Measurements from ENCODE around the gene EFNA2. TPM values are rescaled to one million over a fixed set of nuclear protein-coding genes. Genes with fewer than 3 reads are reported as not detected.
"Not testable (repeated sequence)": the region's sequence is repeated elsewhere in the genome, so short reads cannot be mapped to it uniquely, and the experiment has no call there.

Gene EFNA2
- total and polyA plus RNA-seq, 2 of the 8 experiments (the other 6 are each of a cell fraction or from before 2014, with no cell fraction given) = 4.0 to 7.0 TPM

DNA sequence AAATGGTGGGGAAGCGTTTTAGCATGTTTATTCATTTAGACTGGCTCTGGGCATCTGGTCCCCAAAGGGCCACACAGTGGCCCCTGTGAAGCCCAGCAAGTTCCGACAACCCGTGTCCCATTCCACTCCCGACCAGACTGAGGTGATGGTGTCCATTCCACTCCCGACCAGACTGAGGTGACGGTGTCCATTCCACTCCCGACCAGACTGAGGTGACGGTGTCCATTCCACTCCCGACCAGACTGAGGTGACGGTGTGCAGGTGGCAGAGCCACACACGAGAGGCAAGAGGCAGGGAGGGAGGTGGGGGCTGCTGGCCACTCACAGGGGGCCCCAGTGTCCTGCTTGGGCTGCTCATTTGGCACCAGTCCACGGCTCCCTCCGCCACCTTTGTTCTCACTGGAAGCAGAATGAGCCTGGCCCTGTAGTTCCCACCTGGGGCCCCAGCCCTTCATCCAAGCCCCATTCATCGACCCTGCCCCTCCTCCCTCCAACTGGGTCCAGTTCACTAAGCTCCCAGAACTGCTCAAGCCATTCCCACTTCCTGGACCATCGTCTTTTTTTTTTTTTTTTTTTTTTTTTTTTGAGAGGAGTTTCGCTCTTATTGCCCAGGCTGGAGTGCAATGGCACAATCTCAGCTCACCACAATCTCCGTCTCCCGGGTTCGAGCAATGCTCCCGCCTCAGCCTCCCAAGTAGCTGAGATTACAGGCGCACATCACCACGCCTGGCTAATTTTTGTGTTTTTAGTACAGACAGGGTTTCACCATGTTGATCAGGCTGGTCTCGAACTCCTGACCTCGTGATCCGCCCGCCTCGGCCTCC, 39.2 kb upstream of the EFNA2 start:
- not testable (repeated sequence) for H2BK15ac ChIP-seq (ENCODE audit: low read length); H3K14ac ChIP-seq (ENCODE audit: insufficient read length); H2AFZ ChIP-seq (ENCODE audit: low read length); H2BK20ac ChIP-seq (ENCODE audit: low read length); H3K4me3 ChIP-seq (ENCODE audit: extremely low read depth in 1 of 4, insufficient read depth in 2 of 4, low read depth in 3 of 4, low read length in 4 of 4); H3K27me3 ChIP-seq (replicated peaks in 1 of 4; ENCODE audit: control insufficient read depth in 3 of 4, extremely low read depth in 1 of 4, insufficient read depth in 3 of 4, low read length in 3 of 4); H3K23me2 ChIP-seq (ENCODE audit: low read depth, low read length); H3K36me3 ChIP-seq (ENCODE audit: control insufficient read depth in 2 of 4, insufficient read depth in 4 of 4, low read length in 3 of 4); H3K9me3 ChIP-seq (ENCODE audit: insufficient read depth in 2 of 2, low read depth in 1 of 2, low read length in 1 of 2); H2BK120ac ChIP-seq (replicated peaks; ENCODE audit: low read depth, low read length); H4K8ac ChIP-seq (ENCODE audit: extremely low read depth, insufficient read depth, low read length); H3K23ac ChIP-seq (ENCODE audit: insufficient read length); H4K5ac ChIP-seq (ENCODE audit: insufficient read length, low read depth, low read length); DNase-seq (ENCODE audit: low read depth in 1 of 2, low spot score in 2 of 2); H3K27ac ChIP-seq (ENCODE audit: low read depth, low read length); H3K4me2 ChIP-seq (ENCODE audit: insufficient read depth in 1 of 2, low read depth in 2 of 2, low read length in 2 of 2); H3K56ac ChIP-seq (replicated peaks; ENCODE audit: insufficient read length, low read depth, low read length); H3K79me1 ChIP-seq (ENCODE audit: low read depth, low read length); H3K18ac ChIP-seq (ENCODE audit: extremely low read depth, low read length); H3K4ac ChIP-seq (replicated peaks; ENCODE audit: insufficient read length, low read depth, low read length); H4K91ac ChIP-seq (replicated peaks; ENCODE audit: insufficient read length, low read length); H3K9ac ChIP-seq (replicated peaks in 1 of 4; ENCODE audit: extremely low read depth in 1 of 4, low read depth in 3 of 4, low read length in 3 of 4); H2BK12ac ChIP-seq (ENCODE audit: low read depth, low read length); FAIRE-seq; H2BK5ac ChIP-seq (ENCODE audit: low read depth, low read length)
- Histone ChIP-seq H3K79me2 (ENCODE audit: control insufficient read depth in 1 of 2, insufficient read depth in 2 of 2, low read length in 2 of 2) (peaks cover 5 to 23% of the 10 kb centered on the region in 2 experiments), H2AK5ac (ENCODE audit: low read depth, low read length) (0 out of 2 replicates have a peak overlapping the region, but pooled peaks have one; percentile 75), H3K4me1 (replicated peaks in 1 of 4; ENCODE audit: control insufficient read depth in 3 of 4, insufficient read depth in 4 of 4, low read length in 3 of 4) (peaks cover 0 to 24% (median 9%) of the 10 kb centered on the region in 4 experiments; a peak in 6 of 7 replicates), H4K20me1 (replicated peaks in 1 of 2; ENCODE audit: control insufficient read depth in 1 of 2, insufficient read depth in 2 of 2, low read length in 2 of 2) (peaks cover 3 to 10% of the 10 kb centered on the region in 2 experiments)
- CTCF ChIA-PET (ENCODE audit: partially characterized antibody) = interaction anchor here (0.6 to 7.7 kb wide), 4 partner anchors 16 to 36 kb away, joined by 3 to 212 read pairs (median 4); partner anchors contain the start of gene CIRBP
- WGBS, 2 experiments (ENCODE audit: extremely low coverage in 1 of 2, insufficient coverage in 1 of 2, insufficient read length in 1 of 2, insufficient replicate concordance in 2 of 2, low coverage in 1 of 2, low lambda C conversion rate in 2 of 2, missing lambda C conversion rate in 1 of 2) = 92% methylated on average over 22 of the region's 27 CpGs; no CpG with 5 or more reads in 1 of the 2 experiments
- POLR2A ChIA-PET (ENCODE audit: partially characterized antibody) = interaction anchor here (0.7 to 10.1 kb wide), 7 partner anchors 16 to 219 kb away, joined by 3 to 355 read pairs (median 3); partner anchors contain the start of genes CIRBP and FAM174C
